ENCODE measurements around the gene GH1.
"Not testable (repeated sequence)": the region's sequence is repeated elsewhere in the genome, so short reads cannot be mapped to it uniquely, and the experiment has no call there.

Gene GH1
- 0 to 0.11 (median 0) reads per million in 17 experiments for total RNA-seq

GRCh38 chr17:63918789-63919305, at the start of gene GH1:
Gene GH1 (minus strand): TSS chr17:63918839. CDS start chr17:63918776, 63 bp downstream.
- DNase-seq, result not testable (repeated sequence)

GRCh38 chr17:63967953-63968352, 49.3 kb upstream of the GH1 start:
- no peak for DNase-seq

GRCh38 chr17:63966646-63967264, 48.1 kb upstream of the GH1 start:
- no peak for DNase-seq

GRCh38 chr17:63963123-63963522, 44.5 kb upstream of the GH1 start:
- DNase-seq, result no peak

- DNase-seq, result no peak
Observed at GRCh38 chr17:63962298-63962744, 43.7 kb upstream of the GH1 start.

- DNase-seq, result peak; percentile 31 to 63 (median 54)
Observed at GRCh38 chr17:63961355-63962212, 42.9 kb upstream of the GH1 start.

GRCh38 chr17:63960430-63960829, 41.8 kb upstream of the GH1 start:
- DNase-seq, result no peak

- DNase-seq, result no peak
Observed at GRCh38 chr17:63960006-63960405, 41.4 kb upstream of the GH1 start.

- no peak for DNase-seq
Observed at GRCh38 chr17:63956296-63956920, 37.8 kb upstream of the GH1 start.

GRCh38 chr17:63955791-63956190, 37.2 kb upstream of the GH1 start:
- no peak for DNase-seq

- DNase-seq, result no peak
Observed at GRCh38 chr17:63955232-63955631, 36.6 kb upstream of the GH1 start.

- DNase-seq, result no peak
Observed at GRCh38 chr17:63954402-63955063, 35.9 kb upstream of the GH1 start.

- DNase-seq, result no peak
Observed at GRCh38 chr17:63950940-63951907, 32.6 kb upstream of the GH1 start.

GRCh38 chr17:63949576-63950250, 31.1 kb upstream of the GH1 start:
- no peak for DNase-seq

GRCh38 chr17:63948521-63948920, 29.9 kb upstream of the GH1 start:
- no peak for DNase-seq

GRCh38 chr17:63947711-63948330, 29.2 kb upstream of the GH1 start:
- no peak for DNase-seq

- peak; percentile 58 to 81 (median 70) for DNase-seq
Observed at GRCh38 chr17:63946440-63947363, 28.1 kb upstream of the GH1 start.

GRCh38 chr17:63945784-63946439, 27.3 kb upstream of the GH1 start:
- DNase-seq, result peak in 1 of 4 experiments; percentile 20

Data from suppressor macrophage (primary cell).